Sigmoid colon (tissue), 4 donors: ENCODE measurements around the gene PAWR.

Source experiments
- CTCF ChIP-seq, 4 experiments: fragments of 450-650 bp in 3 of 4; fragments of 200-600 bp in 1 of 4; IDR thresholded peaks; one replicate each; pipeline ENCODE4 v1.5.1; 2016 to 2019; ENCODE audit warnings: antibody characterized with exemption in 4 of 4, mild to moderate bottlenecking in 3 of 4, moderate library complexity in 2 of 4
- POLR2AphosphoS5 ChIP-seq, 4 donors: sonication (generic); formaldehyde crosslinking; IDR thresholded peaks; one replicate each; pipeline ENCODE4 v1.6.1; 2017; ENCODE audit warnings: antibody characterized with exemption in 4 of 4

GRCh38 chr12:79664518-79664917, 26.2 kb downstream of the PAWR start:
- TF ChIP-seq POLR2AphosphoS5 (IDR thresholded peaks at IDR 0.05) = no peak
- TF ChIP-seq CTCF (IDR thresholded peaks at IDR 0.05) = no peak
